ENCODE results near the gene FBXL12. TPM values are rescaled to one million over a fixed set of nuclear protein-coding genes. Genes with fewer than 3 reads are reported as not detected.
"Not testable (repeated sequence)": the region's sequence is repeated elsewhere in the genome, so short reads cannot be mapped to it uniquely, and the experiment has no call there.

FBXL12 gene
- total RNA-seq, 1 donor from 2014 or later = 25.2 TPM

DNA sequence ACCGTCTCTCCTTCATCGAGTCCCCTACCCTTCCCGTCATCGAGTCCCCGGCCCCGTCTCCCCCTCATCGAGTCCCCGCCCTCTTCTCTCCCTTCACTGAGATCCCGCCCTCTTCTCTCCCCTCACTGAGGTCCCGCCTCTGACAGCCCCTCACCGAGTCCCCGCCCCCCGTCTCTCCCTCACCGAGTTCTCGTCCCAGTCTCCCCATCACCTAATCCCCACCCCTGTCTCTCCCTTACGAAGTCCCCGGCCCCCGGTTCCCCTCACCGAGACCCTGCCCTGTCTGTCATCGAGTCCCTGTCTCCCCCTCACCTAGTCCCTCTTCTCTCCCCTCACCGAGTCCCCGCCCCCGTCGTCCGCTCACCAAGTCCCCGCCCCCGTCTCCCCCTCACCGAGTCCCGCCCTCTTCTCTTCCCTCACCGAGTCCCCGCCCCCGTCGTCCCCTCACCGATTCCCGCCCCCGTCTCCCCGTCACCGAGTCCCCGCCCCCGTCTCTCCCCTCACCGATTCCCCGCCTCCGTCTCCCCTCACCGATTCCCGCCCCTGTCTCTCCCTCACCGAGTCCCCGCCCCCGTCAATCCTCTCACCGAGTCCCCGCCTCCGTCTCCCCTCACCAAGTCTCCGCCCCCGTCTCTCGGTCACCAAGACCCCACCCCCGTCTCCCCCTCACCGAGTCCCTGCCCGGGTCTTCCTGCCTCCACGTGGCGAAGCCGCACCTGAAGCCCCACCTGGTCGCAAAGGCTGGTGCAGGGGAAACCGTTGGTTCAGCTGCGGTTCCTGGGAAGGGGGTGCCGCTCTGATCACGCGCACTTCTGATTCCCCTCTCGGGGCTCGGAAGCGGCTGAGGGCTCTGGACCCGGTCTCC, 26.4 kb downstream of the FBXL12 start:
- peak; percentile 57 for DNase-seq (ENCODE audit: low read depth)
- TF ChIP-seq, protein P1, sequence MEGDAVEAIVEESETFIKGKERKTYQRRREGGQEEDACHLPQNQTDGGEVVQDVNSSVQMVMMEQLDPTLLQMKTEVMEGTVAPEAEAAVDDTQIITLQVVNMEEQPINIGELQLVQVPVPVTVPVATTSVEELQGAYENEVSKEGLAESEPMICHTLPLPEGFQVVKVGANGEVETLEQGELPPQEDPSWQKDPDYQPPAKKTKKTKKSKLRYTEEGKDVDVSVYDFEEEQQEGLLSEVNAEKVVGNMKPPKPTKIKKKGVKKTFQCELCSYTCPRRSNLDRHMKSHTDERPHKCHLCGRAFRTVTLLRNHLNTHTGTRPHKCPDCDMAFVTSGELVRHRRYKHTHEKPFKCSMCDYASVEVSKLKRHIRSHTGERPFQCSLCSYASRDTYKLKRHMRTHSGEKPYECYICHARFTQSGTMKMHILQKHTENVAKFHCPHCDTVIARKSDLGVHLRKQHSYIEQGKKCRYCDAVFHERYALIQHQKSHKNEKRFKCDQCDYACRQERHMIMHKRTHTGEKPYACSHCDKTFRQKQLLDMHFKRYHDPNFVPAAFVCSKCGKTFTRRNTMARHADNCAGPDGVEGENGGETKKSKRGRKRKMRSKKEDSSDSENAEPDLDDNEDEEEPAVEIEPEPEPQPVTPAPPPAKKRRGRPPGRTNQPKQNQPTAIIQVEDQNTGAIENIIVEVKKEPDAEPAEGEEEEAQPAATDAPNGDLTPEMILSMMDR (IDR thresholded peaks at IDR 0.05; ENCODE audit: insufficient read depth, low read length, poor library complexity, severe bottlenecking) = no peak
- H3K4me3 ChIP-seq (ENCODE audit: low read depth, low read length) = peak overlapping the region; percentile 75

DNA sequence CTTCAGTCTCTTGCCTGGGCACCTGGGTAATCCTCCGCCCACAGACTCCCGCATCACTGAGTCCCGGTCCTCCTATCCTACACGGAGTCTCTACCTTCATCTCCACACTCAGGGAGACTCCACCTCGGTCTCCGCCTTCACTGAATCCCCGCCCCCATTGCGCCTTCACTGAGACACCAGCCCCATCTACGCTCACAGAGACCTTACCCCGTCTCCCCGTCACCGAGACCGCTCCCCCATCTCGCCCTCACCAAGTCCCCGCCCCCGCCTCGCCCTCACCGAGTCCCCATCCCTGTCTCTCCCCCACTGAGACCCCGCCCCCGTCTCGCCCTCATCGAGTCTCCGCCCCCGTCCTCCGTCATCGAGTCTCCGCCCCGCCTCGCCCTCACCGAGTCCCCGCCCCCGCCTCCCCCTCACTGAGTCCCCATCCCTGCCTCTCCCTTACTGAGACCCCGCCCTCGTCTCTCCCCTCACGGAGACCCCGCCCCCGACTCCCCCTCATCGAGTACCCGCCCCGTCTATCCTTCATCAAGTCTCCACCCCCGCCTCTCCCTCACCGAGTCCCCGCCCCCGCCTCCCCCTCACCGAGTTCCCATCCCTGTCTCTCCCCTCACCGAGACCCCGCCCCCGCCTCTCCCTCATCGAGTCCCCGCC, 27.2 kb downstream of the FBXL12 start:
- Histone ChIP-seq H3K4me3 (ENCODE audit: low read depth, low read length) (peak overlapping the region; percentile 75), H3K27me3 (ENCODE audit: control insufficient read depth, insufficient read depth, low read length) (no peaks in the 10 kb centered on the region), H3K36me3 (ENCODE audit: control insufficient read depth, insufficient read depth, low read length) (no peaks in the 10 kb centered on the region)
- DNase-seq (ENCODE audit: low read depth) = peak; percentile 74
- TF ChIP-seq, protein P1 (IDR thresholded peaks at IDR 0.05; ENCODE audit: insufficient read depth, low read length, poor library complexity, severe bottlenecking) = no peak

More for the DNA sequence above, 26.4 kb downstream of the FBXL12 start:
- no peaks in the 10 kb centered on the region for H3K27me3 ChIP-seq (ENCODE audit: control insufficient read depth, insufficient read depth, low read length)
- H3K36me3 ChIP-seq (ENCODE audit: control insufficient read depth, insufficient read depth, low read length) = no peaks in the 10 kb centered on the region

DNA sequence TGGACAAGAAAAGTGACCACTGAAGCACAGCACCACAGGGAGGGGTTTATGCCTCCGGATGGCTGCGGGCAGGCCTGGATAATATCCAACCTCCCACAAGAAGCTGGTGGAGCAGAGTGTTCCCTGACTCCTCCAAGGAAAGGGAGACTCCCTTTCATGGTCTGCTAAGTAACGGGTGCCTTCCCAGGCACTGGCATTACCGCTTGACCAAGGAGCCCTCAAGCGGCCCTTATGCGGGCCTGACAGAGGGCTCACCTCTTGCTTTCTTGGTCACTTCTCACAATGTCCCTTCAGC, 27.9 kb downstream of the FBXL12 start:
- not testable (repeated sequence) for H3K27me3 ChIP-seq (ENCODE audit: control insufficient read depth, insufficient read depth, low read length); H3K36me3 ChIP-seq (ENCODE audit: control insufficient read depth, insufficient read depth, low read length)
- DNase-seq (ENCODE audit: low read depth) = peak; percentile 42
- H3K4me3 ChIP-seq (ENCODE audit: low read depth, low read length) = peak overlapping the region; percentile 75

DNA sequence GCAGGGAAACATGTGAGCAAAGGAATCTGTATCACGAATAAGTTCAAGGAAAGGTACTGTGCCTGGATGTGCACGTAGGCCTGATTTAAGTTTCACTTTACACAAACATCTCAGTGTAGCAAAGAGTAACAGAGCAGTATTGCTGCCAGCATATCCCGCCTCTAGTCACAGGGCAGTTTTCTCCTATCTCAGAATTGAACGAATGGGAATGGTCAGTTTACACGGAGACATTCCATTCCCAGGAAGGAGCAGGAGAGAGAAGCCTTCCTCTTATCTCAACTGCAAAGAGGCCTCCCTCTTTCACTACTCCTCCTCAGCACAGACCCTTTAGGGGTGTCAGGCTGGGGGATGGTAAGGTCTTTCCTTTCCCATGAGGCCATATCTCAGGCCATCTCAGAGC, 29.3 kb downstream of the FBXL12 start:
- H3K27me3 ChIP-seq (ENCODE audit: control insufficient read depth, insufficient read depth, low read length); H3K4me3 ChIP-seq (ENCODE audit: low read depth, low read length); H3K36me3 ChIP-seq (ENCODE audit: control insufficient read depth, insufficient read depth, low read length); DNase-seq (ENCODE audit: low read depth): not testable (repeated sequence)

DNA sequence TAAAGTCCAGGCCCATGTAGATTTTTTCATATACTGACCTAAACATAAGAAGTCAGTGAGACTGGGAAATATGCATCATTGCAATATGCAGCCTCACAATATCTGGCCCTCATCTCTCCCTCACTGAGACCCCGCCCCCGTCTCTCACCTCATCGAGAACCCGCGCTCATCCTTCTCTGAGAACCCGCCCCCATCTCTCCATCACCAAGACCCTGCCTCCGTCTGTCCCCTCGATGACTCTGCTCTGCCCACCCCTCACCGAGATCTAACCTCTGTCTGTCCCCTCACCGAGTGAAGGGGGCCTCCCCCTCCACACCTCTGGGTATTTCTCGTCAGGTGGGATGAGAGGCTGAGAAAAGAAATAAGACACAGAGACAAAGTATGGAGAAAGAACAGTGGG, 29.8 kb downstream of the FBXL12 start:
- DNase-seq (ENCODE audit: low read depth) = no peak

DNA sequence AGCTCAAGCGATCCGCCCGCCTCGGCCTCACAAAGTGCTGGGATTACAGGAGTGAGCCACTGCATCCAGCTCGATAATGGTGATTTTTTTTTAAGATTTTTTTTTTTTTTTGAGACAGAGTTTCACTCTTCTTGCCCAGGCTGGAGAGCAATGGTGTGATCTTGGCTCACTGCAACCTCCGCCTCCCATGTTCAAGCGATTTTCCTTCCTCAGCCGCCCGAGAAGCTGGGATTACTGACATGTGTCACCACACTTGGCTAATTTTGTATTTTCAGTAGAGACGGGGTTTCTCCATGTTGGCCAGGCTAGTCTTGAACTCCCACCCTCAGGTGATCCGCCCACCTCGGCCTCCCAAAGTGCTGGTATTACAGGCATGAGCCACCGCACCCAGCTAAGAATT, 30.3 kb downstream of the FBXL12 start:
- not testable (repeated sequence) for DNase-seq (ENCODE audit: low read depth); H3K27me3 ChIP-seq (ENCODE audit: control insufficient read depth, insufficient read depth, low read length); H3K4me3 ChIP-seq (ENCODE audit: low read depth, low read length); H3K36me3 ChIP-seq (ENCODE audit: control insufficient read depth, insufficient read depth, low read length)

More for the DNA sequence above, 29.8 kb downstream of the FBXL12 start:
- no peaks in the 10 kb centered on the region for H3K27me3 ChIP-seq (ENCODE audit: control insufficient read depth, insufficient read depth, low read length)
- TF ChIP-seq, protein P1 (IDR thresholded peaks at IDR 0.05; ENCODE audit: insufficient read depth, low read length, poor library complexity, severe bottlenecking) = no peak
- H3K4me3 ChIP-seq (ENCODE audit: low read depth, low read length) = no peak overlapping the region
- no peaks in the 10 kb centered on the region for H3K36me3 ChIP-seq (ENCODE audit: control insufficient read depth, insufficient read depth, low read length)

DNA sequence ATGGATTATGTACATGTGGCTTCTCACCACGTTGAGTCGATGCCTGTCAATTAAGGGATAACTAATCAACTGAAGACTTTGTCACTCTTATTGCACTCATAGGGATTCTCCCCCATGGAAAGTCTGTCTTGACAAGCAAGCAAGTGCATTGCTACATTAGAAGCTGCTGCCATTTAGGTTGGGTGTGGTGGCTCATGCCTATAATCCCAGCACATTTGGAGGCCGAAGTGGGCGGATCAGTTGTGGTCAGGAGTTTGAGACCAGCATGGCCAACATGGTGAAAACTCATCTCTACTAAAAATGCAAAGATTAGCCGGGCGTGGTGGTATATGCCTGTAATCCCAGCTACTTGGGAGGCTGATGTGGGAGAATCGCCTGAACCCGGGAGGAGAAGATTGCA, 32.1 kb downstream of the FBXL12 start:
- Histone ChIP-seq H3K36me3 (ENCODE audit: control insufficient read depth, insufficient read depth, low read length) (no peaks in the 10 kb centered on the region), H3K4me3 (ENCODE audit: low read depth, low read length) (no peak overlapping the region), H3K27me3 (ENCODE audit: control insufficient read depth, insufficient read depth, low read length) (no peaks in the 10 kb centered on the region)
- TF ChIP-seq, protein P1 (IDR thresholded peaks at IDR 0.05; ENCODE audit: insufficient read depth, low read length, poor library complexity, severe bottlenecking) = no peak
- no peak for DNase-seq (ENCODE audit: low read depth)

All from kidney epithelial cell (primary cell).